H9 (cell line): ENCODE results near the gene THOC5. TPM values are rescaled to one million over a fixed set of nuclear protein-coding genes. Genes with fewer than 3 reads are reported as not detected.
A peak's percentile ranks its signal among the peaks of the same experiment; 100 is the strongest.
"Not testable (repeated sequence)": the region's sequence is repeated elsewhere in the genome, so short reads cannot be mapped to it uniquely, and the experiment has no call there.

ENCODE experiments used
- DNase-seq: peaks from one replicate; pipeline ENCODE4 v3.0.0-alpha.2; 2017
- H2AFZ ChIP-seq: one replicate; pipeline ENCODE4 v1.6.1; 2013; ENCODE audit warnings: mild to moderate bottlenecking, low read length, control low read depth, moderate library complexity
- H2AK5ac ChIP-seq: 2 replicates; pipeline ENCODE4 v1.6.1; 2013; ENCODE audit warnings: low read length, control low read depth, mixed read lengths; ENCODE audit not compliant: insufficient read length
- H2BK120ac ChIP-seq: one replicate; pipeline ENCODE4 v1.6.1; 2013; ENCODE audit warnings: low read depth, mild to moderate bottlenecking, low read length, control low read depth, inconsistent platforms; ENCODE audit not compliant: poor library complexity, severe bottlenecking
- H2BK12ac ChIP-seq: 2 replicates; pipeline ENCODE4 v1.6.1; 2013; ENCODE audit warnings: low read length, control low read depth, mixed read lengths, low read depth; ENCODE audit not compliant: insufficient read length
- H2BK15ac ChIP-seq: 2 replicates; pipeline ENCODE4 v1.6.1; 2013; ENCODE audit warnings: low read depth, low read length, control low read depth
- H2BK20ac ChIP-seq: one replicate; pipeline ENCODE4 v1.6.1; 2013; ENCODE audit warnings: low read depth, mild to moderate bottlenecking, low read length, control low read depth, inconsistent platforms; ENCODE audit not compliant: poor library complexity, severe bottlenecking
- H2BK5ac ChIP-seq: 2 replicates; pipeline ENCODE4 v1.6.1; 2013; ENCODE audit warnings: low read length, control low read depth, mixed read lengths; ENCODE audit not compliant: insufficient read length
- H3K14ac ChIP-seq: 2 replicates; pipeline ENCODE4 v1.6.1; 2013; ENCODE audit warnings: low read length, control low read depth; ENCODE audit not compliant: insufficient read depth
- H3K18ac ChIP-seq: 2 replicates; pipeline ENCODE4 v1.6.1; 2013; ENCODE audit warnings: low read depth, mild to moderate bottlenecking, mixed read lengths, low read length, control low read depth; ENCODE audit not compliant: insufficient read length
- H3K23ac ChIP-seq: 2 replicates; pipeline ENCODE4 v1.6.1; 2013; ENCODE audit warnings: low read length, control low read depth, mixed read lengths, low read depth; ENCODE audit not compliant: insufficient read length
- H3K23me2 ChIP-seq: 2 replicates; pipeline ENCODE4 v1.6.1; 2013; ENCODE audit warnings: low read depth, mild to moderate bottlenecking, mixed read lengths, low read length, control low read depth; ENCODE audit not compliant: insufficient read length, poor library complexity, severe bottlenecking
- H3K27ac ChIP-seq: 2 replicates; pipeline ENCODE4 v1.5.1; 2013; ENCODE audit warnings: low read length, control low read depth, mixed read lengths, low read depth; ENCODE audit not compliant: insufficient read length
- H3K27me3 ChIP-seq: 2 replicates; pipeline ENCODE4 v1.6.1; 2013; ENCODE audit warnings: low read length, control low read depth, inconsistent platforms; ENCODE audit not compliant: insufficient read depth
- H3K4ac ChIP-seq: 2 replicates; pipeline ENCODE4 v1.6.1; 2013; ENCODE audit warnings: low read depth, mild to moderate bottlenecking, control low read depth, inconsistent platforms, low read length, moderate library complexity
- H3K4me1 ChIP-seq: 2 replicates; pipeline ENCODE4 v1.6.1; 2013; ENCODE audit warnings: low read length, control low read depth, inconsistent platforms; ENCODE audit not compliant: insufficient read depth
- H3K4me2 ChIP-seq: 2 replicates; pipeline ENCODE4 v1.6.1; 2013; ENCODE audit warnings: low read length, control low read depth, mixed read lengths; ENCODE audit not compliant: insufficient read length, insufficient read depth
- H3K56ac ChIP-seq: 2 replicates; pipeline ENCODE4 v1.6.1; 2013; ENCODE audit warnings: low read depth, mild to moderate bottlenecking, mixed read lengths, low read length, control low read depth; ENCODE audit not compliant: insufficient read length
- H3K79me1 ChIP-seq: 2 replicates; pipeline ENCODE4 v1.6.1; 2013; ENCODE audit warnings: low read depth, mild to moderate bottlenecking, moderate library complexity, low read length, control low read depth, inconsistent platforms; ENCODE audit not compliant: insufficient read depth, poor library complexity, severe bottlenecking
- H3K79me2 ChIP-seq: 2 replicates; pipeline ENCODE4 v1.6.1; 2013; ENCODE audit warnings: low read length, control low read depth, inconsistent platforms; ENCODE audit not compliant: insufficient read depth
- H3K9ac ChIP-seq: 2 replicates; pipeline ENCODE4 v1.6.1; 2013; ENCODE audit warnings: low read length, control low read depth, mixed read lengths; ENCODE audit not compliant: insufficient read length; ENCODE audit errors: extremely low read depth
- H3K9me3 ChIP-seq: one replicate; pipeline ENCODE4 v1.6.1; 2013; ENCODE audit warnings: low read depth, low read length, inconsistent platforms; ENCODE audit not compliant: control insufficient read depth
- H3T11ph ChIP-seq: one replicate; pipeline ENCODE4 v1.6.1; 2013; ENCODE audit warnings: mild to moderate bottlenecking, low read length, control low read depth, inconsistent platforms
- H4K20me1 ChIP-seq: one replicate; pipeline ENCODE4 v1.6.1; 2013; ENCODE audit not compliant: control insufficient read depth, insufficient read length, insufficient read depth
- H4K5ac ChIP-seq: 2 replicates; pipeline ENCODE4 v1.6.1; 2013; ENCODE audit warnings: low read depth, mild to moderate bottlenecking, mixed read lengths, low read length, control low read depth; ENCODE audit not compliant: insufficient read length
- H4K8ac ChIP-seq: replicated peaks from 2 replicates; pipeline ENCODE4 v1.6.1; 2013; ENCODE audit warnings: low read length, control low read depth, mixed read lengths, low read depth; ENCODE audit not compliant: insufficient read length
- H4K91ac ChIP-seq: 2 replicates; pipeline ENCODE4 v1.6.1; 2013; ENCODE audit warnings: low read depth, mild to moderate bottlenecking, moderate library complexity, mixed read lengths, low read length, control low read depth; ENCODE audit not compliant: insufficient read length
- H3K27ac Mint-ChIP-seq, 3 experiments: 2 replicates in 2 of 3; 3 replicates in 1 of 3; pipeline ENCODE4 v1.8.0; 2020 to 2021; ENCODE audit warnings: mixed read lengths in 3 of 3, mild to moderate bottlenecking in 1 of 3, moderate library complexity in 1 of 3
- H3K27me3 Mint-ChIP-seq: 2 replicates; pipeline ENCODE4 v1.8.0; 2021; ENCODE audit warnings: low read depth, mild to moderate bottlenecking, moderate library complexity, mixed read lengths
- H3K36me3 Mint-ChIP-seq, 3 experiments: 2 replicates in 2 of 3; 3 replicates in 1 of 3; pipeline ENCODE4 v1.8.0; 2020 to 2021; ENCODE audit warnings: low read depth in 3 of 3, mixed read lengths in 3 of 3; ENCODE audit not compliant: insufficient read depth in 1 of 3
- H3K4me1 Mint-ChIP-seq, 2 experiments: 2 replicates each; pipeline ENCODE4 v1.8.0; 2020; ENCODE audit warnings: mixed read lengths in 2 of 2
- H3K4me3 Mint-ChIP-seq, 2 experiments: 2 replicates in 1 of 2; 3 replicates in 1 of 2; pipeline ENCODE4 v1.8.0; 2020 to 2021; ENCODE audit warnings: mild to moderate bottlenecking in 2 of 2, mixed read lengths in 2 of 2, moderate library complexity in 1 of 2
- H3K9me3 Mint-ChIP-seq, 2 experiments: 2 replicates in 1 of 2; 3 replicates in 1 of 2; pipeline ENCODE4 v1.8.0; 2020; ENCODE audit warnings: mild to moderate bottlenecking in 2 of 2, mixed read lengths in 2 of 2, moderate library complexity in 1 of 2
- WGBS: extraction: QIAGEN DNeasy Blood & Tissue Kit; methylation state at CpG from one replicate; pipeline ENCODE4 v1.1.7; 2013; ENCODE audit warnings: missing lambda C conversion rate, low lambda C conversion rate, mixed read lengths; ENCODE audit not compliant: insufficient read length; ENCODE audit errors: extremely low coverage; 5-methylcytosine and 5-hydroxymethylcytosine counted together
- total RNA-seq: library from RNA; stranded (reverse); gene quantifications from 2 replicates; pipeline ENCODE4 v1.2.1, GENCODE V29; 2021
- TF ChIP-seq, protein P1 (sequence below): fragments of 200-600 bp; sonication (generic); conservative IDR thresholded peaks from 3 replicates; pipeline ENCODE4 v1.8.0; 2021; ENCODE audit warnings: antibody characterized with exemption, mild to moderate bottlenecking

The THOC5 gene
- total RNA-seq, 1 experiment from 2014 or later, result 71.8 TPM

DNA sequence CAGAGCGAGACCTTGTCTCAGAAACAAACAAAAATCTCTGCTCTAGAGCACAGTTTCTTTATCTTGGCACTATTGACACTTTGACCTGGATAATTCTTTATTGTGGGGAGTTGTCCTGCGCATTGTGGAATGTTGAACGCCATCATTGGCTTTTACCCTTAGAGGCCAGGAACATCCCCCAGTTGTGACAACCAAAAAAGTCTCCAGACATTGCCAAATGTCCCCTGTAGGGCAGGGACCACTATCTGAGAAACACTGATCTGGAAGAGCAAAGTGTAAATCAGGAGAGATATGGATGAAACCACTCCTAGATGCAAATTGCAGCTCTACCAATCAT lies 45.1 kb upstream of the THOC5 start:
- H3K4me1 Mint-ChIP-seq, result peaks cover 2% of the 10 kb centered on the region in 2 experiments; a peak in 1 of 4 replicates
- H3K27me3 Mint-ChIP-seq, result no peaks in the 10 kb centered on the region
- Histone ChIP-seq H3K27me3 (no peaks in the 10 kb centered on the region), H2AK5ac (no peak overlapping the region), H3K56ac (no peak overlapping the region), H3K23ac (no peak overlapping the region), H2BK5ac (no peak overlapping the region), H3K9me3 (no peaks in the 10 kb centered on the region), H3K4ac (no peak overlapping the region), H3K4me1 (no peaks in the 10 kb centered on the region), H3K9ac (no peak overlapping the region), H3K23me2 (no peaks in the 10 kb centered on the region), H4K5ac (no peak overlapping the region), H3K4me2 (no peak overlapping the region), H3K18ac (no peak overlapping the region), H4K91ac (no peak overlapping the region), H2BK12ac (no peak overlapping the region), H3K27ac (no peak overlapping the region), H2AFZ (no peak overlapping the region), H3T11ph (no peak overlapping the region), H3K79me2 (no peaks in the 10 kb centered on the region), H4K20me1 (no peaks in the 10 kb centered on the region), H3K79me1 (no peaks in the 10 kb centered on the region), H2BK15ac (no peak overlapping the region), H2BK20ac (no peak overlapping the region), H4K8ac (no peak overlapping the region), H3K14ac (no peak overlapping the region), H2BK120ac (no peak overlapping the region)
- H3K4me3 Mint-ChIP-seq, result no peak overlapping the region
- no peaks in the 10 kb centered on the region; a peak in 1 of 7 replicates for H3K36me3 Mint-ChIP-seq
- no CpG with 5 or more reads among the region's 3 CpGs for WGBS
- H3K9me3 Mint-ChIP-seq, result no peaks in the 10 kb centered on the region; a peak in 1 of 5 replicates
- no peak overlapping the region; a peak in 1 of 7 replicates for H3K27ac Mint-ChIP-seq
- no peak for DNase-seq
- TF ChIP-seq, protein P1, sequence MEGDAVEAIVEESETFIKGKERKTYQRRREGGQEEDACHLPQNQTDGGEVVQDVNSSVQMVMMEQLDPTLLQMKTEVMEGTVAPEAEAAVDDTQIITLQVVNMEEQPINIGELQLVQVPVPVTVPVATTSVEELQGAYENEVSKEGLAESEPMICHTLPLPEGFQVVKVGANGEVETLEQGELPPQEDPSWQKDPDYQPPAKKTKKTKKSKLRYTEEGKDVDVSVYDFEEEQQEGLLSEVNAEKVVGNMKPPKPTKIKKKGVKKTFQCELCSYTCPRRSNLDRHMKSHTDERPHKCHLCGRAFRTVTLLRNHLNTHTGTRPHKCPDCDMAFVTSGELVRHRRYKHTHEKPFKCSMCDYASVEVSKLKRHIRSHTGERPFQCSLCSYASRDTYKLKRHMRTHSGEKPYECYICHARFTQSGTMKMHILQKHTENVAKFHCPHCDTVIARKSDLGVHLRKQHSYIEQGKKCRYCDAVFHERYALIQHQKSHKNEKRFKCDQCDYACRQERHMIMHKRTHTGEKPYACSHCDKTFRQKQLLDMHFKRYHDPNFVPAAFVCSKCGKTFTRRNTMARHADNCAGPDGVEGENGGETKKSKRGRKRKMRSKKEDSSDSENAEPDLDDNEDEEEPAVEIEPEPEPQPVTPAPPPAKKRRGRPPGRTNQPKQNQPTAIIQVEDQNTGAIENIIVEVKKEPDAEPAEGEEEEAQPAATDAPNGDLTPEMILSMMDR, result no peak

DNA sequence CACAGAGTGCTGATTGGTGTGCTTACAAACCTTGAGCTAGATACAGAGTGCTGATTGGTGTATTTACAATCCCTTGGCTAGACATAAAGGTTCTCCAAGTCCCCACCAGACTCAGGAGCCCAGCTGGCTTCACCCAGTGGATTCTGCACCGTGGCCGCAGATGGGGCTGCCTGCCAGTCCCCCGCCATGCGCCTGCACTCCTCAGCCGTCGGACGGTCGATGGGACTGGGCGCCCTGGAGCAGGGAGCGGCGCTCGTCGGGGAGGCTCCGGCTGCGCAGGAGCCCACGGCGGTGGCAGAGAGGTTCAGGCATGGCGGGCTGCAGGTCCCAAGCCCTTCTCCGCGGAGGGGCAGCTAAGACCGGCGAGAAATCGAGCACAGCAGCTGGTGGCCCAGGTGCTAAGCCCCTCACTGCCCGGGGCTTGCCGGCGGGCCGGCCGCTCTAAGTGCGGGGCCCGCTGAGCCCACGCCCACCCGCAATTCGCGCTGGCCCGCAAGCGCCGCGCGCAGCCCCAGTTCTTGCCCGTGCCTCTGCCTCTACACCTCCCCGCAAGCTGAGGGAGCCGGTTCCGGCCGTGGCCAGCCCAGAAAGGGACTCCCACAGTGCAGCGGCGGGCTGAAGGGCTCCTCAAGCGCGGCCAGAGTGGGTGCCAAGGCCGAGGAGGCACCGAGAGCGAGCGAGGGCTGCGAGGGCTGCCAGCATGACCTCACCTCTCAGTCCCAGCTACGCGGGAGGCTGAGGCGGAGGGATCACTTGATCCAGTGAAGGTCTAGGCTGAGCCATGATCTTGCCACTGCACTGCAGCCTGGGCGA lies 44.5 kb upstream of the THOC5 start:
- H2BK15ac ChIP-seq, H3T11ph ChIP-seq, H3K9ac ChIP-seq, H3K27me3 ChIP-seq, H3K79me2 ChIP-seq, H3K4ac ChIP-seq, H3K9me3 Mint-ChIP-seq, H3K4me2 ChIP-seq, H3K23ac ChIP-seq, H2AFZ ChIP-seq, H3K4me1 ChIP-seq, H3K23me2 ChIP-seq, H3K4me1 Mint-ChIP-seq, H4K8ac ChIP-seq, H3K27ac ChIP-seq, H3K56ac ChIP-seq, H3K36me3 Mint-ChIP-seq, H3K14ac ChIP-seq, H3K79me1 ChIP-seq, H2BK20ac ChIP-seq, H3K18ac ChIP-seq, H3K4me3 Mint-ChIP-seq, H3K9me3 ChIP-seq, H3K27ac Mint-ChIP-seq, H4K20me1 ChIP-seq, H2BK12ac ChIP-seq, H4K91ac ChIP-seq, H3K27me3 Mint-ChIP-seq, H2BK120ac ChIP-seq, H4K5ac ChIP-seq, H2AK5ac ChIP-seq, H2BK5ac ChIP-seq: not testable (repeated sequence)
- DNase-seq, result peak; percentile 44
- no CpG with 5 or more reads among the region's 57 CpGs for WGBS
